ENCODE results near the gene NUP210L.

GRCh38 chr1:153970346-153970745 lies 184.5 kb downstream of the NUP210L start:
- no peak for TF ChIP-seq CTCF (IDR thresholded peaks at IDR 0.05)
- no peak for TF ChIP-seq POLR2A (IDR thresholded peaks at IDR 0.05)
